Skin of body (tissue), 2 donors: ENCODE results near the gene MASP1. TPM values are rescaled to one million over a fixed set of nuclear protein-coding genes. Genes with fewer than 3 reads are reported as not detected.
"Not testable (repeated sequence)": the region's sequence is repeated elsewhere in the genome, so short reads cannot be mapped to it uniquely, and the experiment has no call there.

Source experiments
- DNase-seq: peaks from one replicate; lab custom pipeline; 2025; lab: John Stamatoyannopoulos, UW
- total RNA-seq: library from RNA; depleted of rRNA; stranded (reverse); fragments of >200 nt; gene quantifications from one replicate; pipeline ENCODE4 v1.2.3, GENCODE V29; 2014

Gene MASP1
- total RNA-seq, 1 donor from 2014 or later, result 26.5 TPM

DNA sequence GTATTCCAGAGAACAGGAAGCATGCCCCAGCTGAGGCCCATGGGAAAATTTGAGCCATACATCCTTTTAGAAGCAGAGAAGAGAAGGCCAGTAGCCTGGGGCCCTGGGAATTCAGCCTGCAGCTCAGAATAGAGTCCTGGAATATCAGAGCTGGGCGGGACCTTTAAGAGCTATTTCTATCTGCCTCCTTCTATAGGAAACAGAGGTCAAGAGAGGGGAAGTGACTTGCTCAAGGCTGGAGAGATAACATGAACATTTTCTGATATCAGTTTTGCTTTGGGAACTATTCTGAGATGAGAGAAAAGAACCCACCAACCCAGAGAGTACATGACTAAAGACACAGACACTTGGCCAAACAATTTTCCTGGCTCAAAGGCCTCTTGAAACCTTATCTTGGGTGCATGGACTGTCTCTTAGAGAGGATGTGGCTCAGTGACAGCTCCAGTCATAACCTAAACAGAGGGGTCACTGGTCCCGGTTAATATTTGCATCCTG lies 26.0 kb downstream of the MASP1 start:
- DNase-seq, result no peak

DNA sequence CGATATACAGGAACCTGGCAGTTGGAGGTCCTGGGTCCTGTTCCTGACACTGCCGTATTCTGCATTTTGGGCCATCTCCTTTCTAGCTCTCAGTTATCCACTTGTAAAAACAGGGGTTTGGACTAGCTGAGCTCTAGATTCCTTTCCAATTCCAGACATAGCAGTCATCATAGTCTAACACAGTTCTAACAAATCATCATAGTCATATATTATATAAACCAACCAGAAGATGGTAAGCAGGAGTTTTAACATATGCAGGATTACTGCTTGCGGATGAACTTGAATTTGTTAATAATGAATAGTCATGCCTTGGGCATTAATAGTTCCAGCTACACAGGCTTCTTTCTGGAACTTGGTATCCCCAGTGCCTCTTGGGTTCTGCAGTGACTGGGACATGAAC lies 26.6 kb downstream of the MASP1 start:
- DNase-seq, result no peak

DNA sequence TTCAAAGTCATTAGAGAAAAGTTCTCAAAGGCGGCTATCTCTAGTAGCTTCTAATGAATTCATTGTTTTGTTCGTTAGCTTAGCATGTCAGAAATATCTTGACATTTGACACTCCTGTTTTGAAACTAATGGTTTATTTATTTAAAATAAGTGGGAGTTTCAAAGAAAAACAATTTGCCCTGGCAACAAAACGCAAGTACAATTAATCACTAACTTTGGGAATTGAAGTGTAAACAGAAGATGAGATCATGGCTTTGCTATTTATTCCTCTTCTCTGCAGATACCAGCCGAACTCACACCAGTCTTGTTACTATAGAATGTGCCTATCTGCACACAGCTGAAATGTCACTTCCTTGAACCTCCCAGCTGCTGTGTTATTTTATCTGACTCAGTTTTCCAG lies 27.5 kb downstream of the MASP1 start:
- DNase-seq, result peak; percentile 25

DNA sequence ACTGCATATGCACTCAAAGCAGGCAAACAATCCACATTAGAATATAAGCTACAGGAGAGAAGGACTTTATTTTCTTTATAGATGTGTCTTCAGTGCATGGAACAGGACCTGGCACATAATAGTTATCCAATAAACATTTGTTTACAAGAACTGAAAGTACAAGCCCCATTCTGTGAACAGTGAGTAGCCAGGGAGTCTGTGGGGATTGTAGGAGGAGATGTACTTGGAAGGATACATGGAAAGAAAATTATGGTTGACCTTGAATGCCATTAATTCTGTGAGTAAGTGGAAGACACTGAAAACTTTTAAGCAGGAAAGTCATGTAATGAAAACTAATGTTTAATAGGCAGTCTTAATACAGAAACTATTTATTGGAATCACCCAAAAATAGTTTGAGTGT lies 28.3 kb downstream of the MASP1 start:
- peak; percentile 49 for DNase-seq

DNA sequence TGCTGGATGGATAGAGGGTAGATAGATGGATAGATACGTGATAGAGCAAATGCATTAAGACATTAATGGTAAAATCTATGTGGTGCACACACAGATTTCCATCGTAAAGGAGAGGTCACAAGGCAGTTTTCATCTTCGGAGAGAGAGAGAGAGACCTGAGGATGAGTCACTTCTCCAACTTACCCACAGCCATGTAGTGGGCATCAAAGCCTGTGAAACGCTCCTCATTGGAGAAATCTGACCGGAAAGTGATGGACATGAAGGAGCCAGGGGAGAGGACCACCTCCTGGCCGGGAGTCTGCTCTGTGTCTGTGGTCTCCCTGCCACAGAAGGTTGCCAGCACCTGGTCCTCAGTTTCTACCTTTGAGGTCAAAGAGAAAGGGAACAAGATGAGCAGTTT lies 29.2 kb downstream of the MASP1 start:
- no peak for DNase-seq

DNA sequence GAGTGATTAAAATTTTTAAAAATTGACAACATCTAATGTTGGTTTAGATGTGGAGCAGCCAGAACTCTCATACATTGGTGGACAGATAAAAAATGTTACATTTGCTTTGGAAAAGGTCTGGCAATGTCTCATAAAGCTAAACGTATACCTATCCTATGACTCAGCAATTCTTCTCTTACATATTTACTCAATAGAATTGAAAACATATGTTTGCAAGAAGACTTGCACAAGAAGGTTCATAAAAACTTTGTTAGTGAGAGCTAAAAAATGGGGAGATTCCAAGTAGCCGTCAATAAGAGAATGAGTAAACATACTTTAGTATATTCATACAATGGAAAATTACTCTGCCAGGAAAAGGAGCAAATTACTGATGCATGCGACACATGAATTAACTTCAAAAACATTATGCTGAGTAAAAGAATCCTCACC lies 30.0 kb downstream of the MASP1 start:
- DNase-seq, result no peak

DNA sequence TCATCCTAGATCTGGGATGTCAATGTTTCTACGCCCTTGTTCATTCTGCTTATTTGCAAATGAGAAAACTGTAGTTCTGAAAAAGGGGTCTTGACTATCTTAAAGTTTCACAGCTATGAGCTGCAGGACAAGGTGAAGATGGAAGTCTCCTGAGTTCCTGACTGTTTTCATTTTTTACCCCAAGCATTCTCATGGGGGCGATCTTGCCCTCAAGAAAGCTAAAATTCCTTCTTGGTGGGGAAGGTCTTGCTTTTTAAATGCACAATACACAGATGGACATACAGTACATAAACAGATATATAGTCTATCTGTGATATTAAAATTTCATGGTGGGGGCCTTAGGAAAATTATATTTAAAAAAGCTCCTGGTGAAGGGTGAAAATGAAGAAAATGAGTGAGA lies 32.4 kb downstream of the MASP1 start:
- DNase-seq, result no peak

DNA sequence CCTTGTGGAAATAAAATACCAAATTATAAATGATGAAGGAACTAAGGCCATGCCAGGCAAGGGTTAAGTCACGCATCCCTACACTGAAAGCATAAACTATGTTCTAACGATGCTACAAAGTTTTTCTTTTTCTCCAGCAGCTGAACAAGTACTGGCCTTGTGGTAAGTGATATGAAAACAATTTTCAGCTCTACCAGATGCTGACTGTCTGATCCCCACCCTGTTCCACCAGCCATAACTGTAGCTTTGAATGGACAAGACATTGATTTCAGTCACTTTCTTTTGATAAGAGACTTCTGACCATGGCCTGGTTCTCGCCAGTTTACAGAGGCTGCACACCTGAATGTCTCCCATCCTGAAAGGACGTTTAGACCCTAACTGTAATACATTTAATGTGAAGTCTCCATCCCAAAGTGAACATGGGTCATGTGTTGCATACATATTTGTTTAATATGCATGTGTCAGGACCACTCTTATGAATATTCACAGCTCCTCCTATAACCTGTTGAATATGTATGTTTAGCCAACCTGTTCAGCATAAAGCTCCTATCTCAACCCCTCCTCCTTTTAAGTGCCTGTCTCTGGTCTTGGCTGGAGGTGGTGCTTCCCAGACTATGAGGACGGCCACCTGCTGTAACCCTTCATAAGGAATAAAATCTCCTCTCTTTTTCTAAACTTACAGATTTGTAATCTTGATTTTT lies 33.4 kb downstream of the MASP1 start:
- DNase-seq, result no peak

DNA sequence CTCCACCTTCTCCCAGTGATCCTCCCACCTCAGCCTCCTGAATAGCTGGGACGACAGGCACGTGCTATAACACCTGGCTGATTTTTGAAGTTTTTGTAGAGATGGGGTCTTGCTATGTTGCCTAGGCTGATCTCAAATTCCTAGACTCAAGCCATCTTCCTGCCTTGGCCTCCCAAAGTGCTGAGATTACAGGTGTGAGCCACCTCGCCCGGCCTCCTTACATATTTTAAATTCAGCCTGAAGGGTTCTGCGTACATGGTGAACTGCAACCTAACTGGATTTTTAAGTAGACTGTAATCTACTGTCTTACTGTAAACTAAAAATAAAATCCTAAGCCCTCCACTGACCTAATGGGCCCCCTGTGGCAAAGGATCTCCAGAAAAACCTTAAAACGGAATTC lies 34.1 kb downstream of the MASP1 start:
- DNase-seq, result no peak

DNA sequence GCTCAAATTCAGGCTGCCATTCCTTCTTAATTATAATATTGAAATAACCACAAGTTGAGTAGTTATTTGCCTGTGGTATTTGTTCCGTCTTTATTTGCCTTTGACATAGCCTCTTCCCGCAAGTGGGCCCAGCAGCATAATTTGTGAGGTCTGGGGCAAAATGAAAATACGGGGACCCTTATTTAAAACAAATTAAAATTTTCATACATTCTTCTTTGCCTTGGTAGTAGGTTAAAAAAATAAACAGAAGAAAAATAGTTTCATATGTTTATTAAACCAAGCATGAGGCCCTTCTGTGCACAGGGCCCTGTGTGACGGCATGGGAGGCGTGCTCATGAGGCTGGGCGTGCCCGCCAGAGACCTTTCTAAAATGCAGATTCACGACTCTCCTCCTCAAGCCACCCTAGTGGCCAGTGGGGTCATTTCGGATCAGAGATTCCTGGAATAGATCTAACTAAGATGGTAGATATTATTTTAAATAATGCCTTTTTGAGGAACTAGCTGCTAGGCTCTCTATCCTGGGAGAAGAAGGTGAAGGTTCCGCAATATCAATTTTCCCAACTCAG lies 35.4 kb downstream of the MASP1 start:
- DNase-seq, result no peak

DNA sequence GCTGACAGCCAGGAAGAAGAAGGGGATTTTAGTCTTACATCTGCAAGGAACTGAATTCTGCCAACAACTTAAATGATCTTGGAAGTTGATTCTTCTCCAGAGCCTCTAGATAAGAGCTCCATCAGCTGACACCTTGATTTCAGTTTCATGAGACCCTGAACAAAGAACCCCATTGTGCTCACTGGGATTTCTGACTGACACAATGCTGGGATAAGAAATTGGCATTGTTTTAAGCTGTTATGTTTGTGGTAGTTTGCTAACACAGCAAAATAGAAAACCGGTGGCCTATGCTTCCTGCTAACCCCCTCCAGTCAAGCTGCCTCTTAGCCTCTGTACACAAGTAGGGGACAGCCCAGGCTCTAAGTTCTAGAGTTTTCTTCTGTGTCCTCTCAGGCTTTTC lies 36.2 kb downstream of the MASP1 start:
- no peak for DNase-seq

DNA sequence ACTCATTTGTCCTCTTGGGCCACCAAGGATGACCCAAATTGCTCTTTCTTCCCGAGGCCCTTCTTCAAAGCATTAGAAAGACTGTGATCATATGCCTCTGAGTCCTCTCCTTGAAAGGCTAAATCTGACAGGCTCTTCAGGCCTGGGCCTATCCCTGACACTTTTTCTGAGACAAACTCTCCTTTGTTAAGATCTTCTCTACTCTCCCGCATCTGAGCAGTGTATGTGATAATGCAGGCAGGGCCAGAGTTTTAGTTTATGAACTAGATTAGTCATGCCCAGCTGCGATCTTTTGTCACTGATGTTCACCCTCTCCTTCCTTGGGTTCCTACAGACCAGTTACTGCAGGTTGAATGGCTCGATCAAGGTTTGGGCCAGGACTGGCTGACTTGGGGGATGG lies 39.2 kb downstream of the MASP1 start:
- no peak for DNase-seq

DNA sequence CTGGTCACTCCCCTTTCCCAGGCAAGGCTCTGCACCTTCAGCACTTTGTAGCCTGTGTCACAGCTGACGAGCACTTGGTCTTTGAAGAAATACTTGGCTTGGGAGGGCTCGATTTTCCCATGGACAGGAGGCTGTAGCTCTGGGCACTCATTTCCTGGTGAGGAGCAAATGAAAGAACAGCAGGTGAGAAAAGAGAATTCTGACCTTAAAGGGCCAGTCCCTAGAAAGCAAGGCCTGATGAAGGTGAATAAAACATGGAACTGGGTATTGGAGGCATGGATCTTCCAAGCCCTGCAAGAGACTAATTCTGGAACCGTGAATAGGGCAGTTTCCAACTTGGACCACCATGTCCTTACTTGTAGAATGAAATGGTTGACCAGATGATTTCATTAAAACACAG lies 39.9 kb downstream of the MASP1 start:
- DNase-seq, result no peak

DNA sequence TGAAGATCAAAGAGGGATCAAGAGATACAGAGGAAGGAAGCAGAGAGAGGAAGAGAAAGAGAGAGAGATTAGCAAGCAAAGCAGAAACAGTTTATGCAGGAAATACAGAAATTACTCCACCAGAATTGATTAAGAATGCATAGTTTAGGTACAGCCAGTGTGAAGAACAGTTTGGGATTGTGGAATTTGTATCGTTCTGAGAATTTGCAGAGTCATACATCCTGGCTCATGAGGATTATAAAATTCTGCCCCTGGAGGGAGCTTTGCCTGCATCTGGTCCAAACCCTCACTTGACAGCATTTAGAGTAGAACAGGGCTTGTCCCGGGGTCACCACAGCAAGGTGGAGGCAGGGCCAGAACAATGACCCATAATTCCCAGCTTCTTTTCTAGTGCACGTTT lies 44.1 kb downstream of the MASP1 start:
- no peak for DNase-seq

DNA sequence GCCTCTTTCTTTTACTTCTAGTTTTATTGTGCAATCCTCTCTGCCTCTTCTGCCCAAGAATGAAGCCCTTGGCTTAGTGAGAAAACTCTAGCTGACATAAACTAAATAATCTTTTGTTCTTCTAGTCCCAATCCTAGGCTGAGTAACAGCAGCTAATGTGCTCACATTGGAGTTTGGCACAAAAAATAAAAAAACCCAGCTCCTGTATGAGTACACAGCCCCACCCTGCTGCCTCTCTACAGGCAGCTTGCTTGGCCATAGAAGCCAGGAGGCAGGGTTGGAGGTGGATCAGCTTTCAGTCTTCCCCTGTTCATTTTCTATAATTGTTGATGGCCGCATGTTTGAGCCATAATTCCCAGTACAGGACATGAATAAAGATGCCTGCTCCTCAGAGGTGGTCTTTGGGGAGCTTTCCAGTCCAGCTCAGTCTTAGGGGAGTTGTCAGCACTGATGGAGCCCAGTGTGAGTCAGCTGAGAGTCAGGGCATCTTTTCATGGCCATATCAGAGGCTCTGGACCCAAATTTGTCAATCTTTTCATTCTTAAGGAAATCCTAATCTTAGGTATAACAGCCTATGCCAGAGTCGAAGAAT lies 47.5 kb downstream of the MASP1 start:
- DNase-seq, result no peak

DNA sequence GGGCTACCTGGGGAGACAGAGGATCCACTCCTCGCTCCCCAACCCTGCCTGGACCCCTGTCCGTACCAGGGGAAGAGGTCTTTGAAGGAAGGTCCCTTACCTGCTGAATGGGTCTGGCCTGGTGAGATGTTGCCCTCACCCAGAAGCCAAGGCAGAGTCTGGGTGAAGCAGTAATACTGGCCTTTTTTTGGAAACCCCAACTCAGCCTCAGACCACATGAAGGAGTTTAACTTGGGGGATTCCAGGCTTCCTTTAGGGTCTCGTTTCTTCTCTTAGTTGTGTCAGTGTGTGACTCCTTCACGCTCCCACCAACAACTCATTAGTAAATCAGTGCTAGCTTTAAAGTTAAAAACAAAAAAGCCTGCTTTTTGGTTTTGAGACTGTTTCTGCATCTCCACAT lies 48.6 kb downstream of the MASP1 start:
- no peak for DNase-seq

DNA sequence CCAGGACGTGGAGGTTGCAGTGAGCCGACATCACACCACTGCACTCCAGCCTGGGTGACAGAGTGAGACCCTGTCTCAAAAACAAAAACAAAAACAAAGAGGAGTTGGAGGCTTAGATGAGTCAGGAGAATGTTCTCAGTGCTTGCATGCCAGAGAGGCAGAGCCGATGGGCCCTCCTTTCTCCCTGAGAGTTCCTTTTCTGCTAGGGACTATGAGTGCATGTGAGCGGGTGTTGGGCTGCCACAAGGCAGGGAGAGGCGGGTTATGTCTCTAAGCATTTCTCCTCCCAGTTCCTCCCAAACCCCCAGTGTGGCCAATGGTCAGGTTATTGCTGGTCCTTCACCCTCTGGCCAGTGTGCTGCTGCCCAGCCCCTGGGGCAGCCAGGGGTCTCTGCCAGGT lies 49.1 kb downstream of the MASP1 start:
- no peak for DNase-seq

DNA sequence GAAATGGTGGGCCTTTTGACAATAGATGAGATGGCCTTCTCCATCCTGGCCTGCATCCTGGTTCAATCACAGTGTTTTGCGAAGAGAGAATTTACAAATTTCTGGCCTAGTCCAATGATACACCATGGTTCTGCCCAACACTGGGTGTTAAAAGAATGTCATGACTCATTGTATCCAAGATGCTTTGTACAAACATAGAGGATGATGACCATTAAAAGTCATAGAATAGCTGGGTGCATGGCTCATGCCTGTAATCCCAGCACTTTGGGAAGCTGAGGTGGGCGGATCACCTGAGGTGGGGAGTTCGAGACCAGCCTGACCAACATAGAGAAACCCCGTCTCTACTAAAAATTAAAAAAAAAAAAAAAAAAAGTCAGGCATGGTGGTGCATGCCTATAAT lies 52.7 kb downstream of the MASP1 start:
- not testable (repeated sequence) for DNase-seq

DNA sequence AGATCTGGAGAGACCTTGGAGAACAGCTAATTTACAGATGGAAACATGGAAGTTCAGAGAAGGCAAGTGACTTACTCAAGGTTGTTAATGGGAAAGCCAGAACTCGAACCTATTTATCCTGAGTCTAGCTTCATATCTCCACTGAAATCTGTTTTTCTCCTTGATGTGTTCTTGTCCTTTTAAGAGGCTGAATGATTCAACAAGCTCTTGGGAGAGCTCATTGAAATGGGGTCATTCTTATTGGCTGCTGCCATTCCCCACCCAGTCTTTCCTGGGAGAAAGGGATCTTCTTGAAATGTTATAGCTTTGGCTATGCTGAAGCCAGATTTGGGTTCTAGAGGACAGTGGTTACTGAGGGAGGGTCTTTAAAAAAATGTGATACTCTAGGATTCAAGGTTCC lies 53.3 kb downstream of the MASP1 start:
- no peak for DNase-seq

DNA sequence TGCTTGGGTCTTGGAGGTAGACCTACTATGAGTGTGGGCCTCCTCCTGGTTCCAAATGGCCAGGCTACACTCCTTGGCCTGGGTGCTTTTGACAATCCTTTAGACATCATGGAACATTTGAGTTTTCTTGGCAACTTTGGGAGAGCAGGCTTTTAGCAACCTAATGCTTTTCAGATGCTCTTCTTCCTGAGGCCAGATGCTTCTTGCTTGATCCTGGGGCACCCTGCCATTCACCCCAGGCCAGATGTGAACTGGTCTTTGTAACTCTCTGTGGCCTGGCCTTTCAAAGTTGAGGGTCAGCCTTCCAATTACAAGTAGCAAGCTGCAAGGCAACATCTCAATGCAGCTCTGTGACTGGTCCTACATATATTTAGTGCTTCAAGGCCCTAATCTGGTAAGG lies 53.8 kb downstream of the MASP1 start:
- DNase-seq, result no peak

DNA sequence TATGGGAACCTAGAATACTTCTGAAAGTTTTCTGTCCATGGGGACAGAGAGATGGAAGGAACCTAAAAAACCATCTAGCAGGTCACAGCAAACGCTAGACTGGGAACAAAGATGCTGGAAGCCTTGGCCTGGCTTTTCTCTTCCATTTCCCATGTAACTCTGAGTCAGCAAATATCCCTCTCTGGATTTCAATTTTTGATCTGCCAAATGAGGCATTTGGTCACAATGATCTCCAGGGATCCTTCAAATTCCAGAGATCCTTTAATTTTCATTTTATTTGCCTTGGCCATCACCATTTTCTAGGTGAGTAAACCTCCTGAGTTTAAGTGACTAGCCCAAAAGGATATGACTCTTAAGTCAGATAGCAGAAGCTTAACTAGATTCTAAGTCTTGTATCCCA lies 54.6 kb downstream of the MASP1 start:
- no peak for DNase-seq

DNA sequence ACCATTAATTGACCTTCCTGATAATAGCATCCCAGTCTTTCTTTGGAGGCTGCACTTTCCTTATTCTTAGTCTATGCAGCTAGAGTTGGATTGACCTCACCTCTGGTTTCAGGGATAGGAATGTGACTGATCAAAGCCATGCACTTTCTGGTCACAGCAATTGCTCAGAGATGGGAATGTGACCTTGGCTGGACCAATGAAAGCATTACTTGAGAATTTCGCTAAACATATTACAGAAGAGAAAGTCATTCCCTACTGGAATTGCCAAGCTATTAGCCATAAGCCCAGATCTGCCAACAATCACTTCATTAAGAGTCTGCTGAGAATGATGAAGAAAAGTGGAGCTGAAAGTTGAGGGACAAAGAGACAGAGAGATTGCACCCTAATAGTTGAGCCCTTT lies 61.5 kb downstream of the MASP1 start:
- DNase-seq, result no peak

DNA sequence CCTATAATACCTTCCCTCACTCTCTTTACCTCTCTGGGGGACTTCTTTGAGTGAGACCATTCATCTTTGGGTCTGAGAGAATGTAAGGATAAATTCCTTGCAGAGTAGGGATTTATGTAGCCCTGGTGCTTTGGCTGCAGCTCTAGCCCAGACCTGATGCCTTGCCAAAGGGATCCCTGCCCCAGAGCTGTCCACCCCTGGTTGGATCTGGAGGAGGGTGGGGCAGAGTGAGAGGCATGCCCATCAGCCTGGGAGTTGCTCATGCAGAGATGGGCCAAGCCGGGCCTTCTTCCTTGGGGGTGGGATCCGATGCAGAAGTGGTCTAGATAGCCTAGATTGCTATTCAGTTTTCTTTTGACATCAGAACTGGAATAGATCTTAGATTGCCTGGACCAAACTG lies 62.8 kb downstream of the MASP1 start:
- DNase-seq, result no peak
